Measurements from ENCODE around the gene KREMEN2. TPM values are rescaled to one million over a fixed set of nuclear protein-coding genes. Genes with fewer than 3 reads are reported as not detected.
A peak's percentile ranks its signal among the peaks of the same experiment; 100 is the strongest.

Gene KREMEN2
- total and polyA plus RNA-seq, 9 of the 15 experiments (the other 6 are each of a cell fraction or from before 2014, with no cell fraction given), result 0.04 to 7.7 (median 1.5) TPM; not detected in 1

DNA sequence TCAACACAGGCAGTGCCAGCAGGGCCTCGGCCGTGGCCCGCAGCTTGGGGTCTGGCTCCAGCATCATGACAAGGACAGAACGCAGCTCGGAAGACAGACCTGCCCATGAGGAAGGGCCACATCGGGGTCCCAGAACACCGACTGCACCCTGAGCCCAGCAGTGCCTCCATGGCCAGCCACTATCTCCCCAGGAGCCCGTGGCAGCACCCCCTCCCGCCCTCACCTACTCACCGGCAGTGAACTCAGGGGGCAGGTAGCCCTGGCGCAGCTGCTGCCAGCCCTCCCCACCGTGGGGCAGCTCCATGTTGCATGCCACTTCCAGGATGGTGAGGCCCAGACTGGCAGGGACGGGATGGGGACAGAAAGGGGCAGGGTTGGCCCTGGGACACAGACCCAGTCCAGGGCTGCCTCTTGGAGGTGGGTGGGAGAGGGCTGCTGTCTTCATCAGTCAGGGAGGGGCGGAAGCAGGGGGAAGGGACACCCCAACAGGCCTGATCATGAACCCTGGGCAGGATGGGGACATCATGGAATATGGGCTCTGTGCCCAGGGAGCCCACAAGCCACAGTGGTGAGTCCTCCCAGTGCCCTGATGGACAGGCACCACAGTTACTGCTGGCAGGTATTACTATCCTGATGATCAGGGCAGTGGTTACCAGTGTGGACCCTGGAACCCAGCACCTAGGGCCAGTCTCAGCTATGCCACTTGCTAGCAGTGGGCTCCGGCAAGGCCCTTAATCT, 10.4 kb downstream of the KREMEN2 start:
- WGBS (ENCODE audit: insufficient coverage, low coverage, missing lambda C conversion rate), result 94% methylated on average over 15 of the region's 15 CpGs
- DNase-seq (ENCODE audit: extremely low read depth in 1 of 4, low spot score in 3 of 4), result no peak
- no peak for ATAC-seq
- no peak overlapping the region for H3K27ac ChIP-seq (ENCODE audit: extremely low read depth, low read depth, low read length)
- in situ Hi-C loops (cut with MboI), result no loop called here
- no peak overlapping the region for H3K4me3 ChIP-seq
- peak overlapping the region in 1 of 2 experiments; percentile 81; a peak in 2 of 4 replicates for H3K9ac ChIP-seq (ENCODE audit: insufficient read depth in 1 of 2, low read depth in 2 of 2, low read length in 2 of 2)
- no peaks in the 10 kb centered on the region for H3K9me3 ChIP-seq (replicated peaks; ENCODE audit: control insufficient read depth, insufficient read depth, low read depth, low read length)
- intact Hi-C loops (cut with micrococcal nuclease), result no loop called here
- peaks cover 3% of the 10 kb centered on the region for H3K9me1 ChIP-seq (ENCODE audit: control insufficient read depth, insufficient read depth, low read length)
- H4K20me1 ChIP-seq (replicated peaks; ENCODE audit: control insufficient read depth, insufficient read depth, low read length), result peaks cover 25% of the 10 kb centered on the region
- peaks cover 9 to 92% of the 10 kb centered on the region in 2 experiments; a peak in 4 of 5 replicates for H3K4me1 ChIP-seq (replicated peaks in 1 of 2; ENCODE audit: control insufficient read depth in 2 of 2, insufficient read depth in 2 of 2, low read length in 2 of 2)
- peaks cover 51% of the 10 kb centered on the region for H3K79me2 ChIP-seq (ENCODE audit: control insufficient read depth, insufficient read depth, low read length)
- ChIA-PET CTCF (ENCODE audit: low intra/inter-chr PET ratio) (no interaction called here), POLR2A (interaction anchor here (0.6 to 1.8 kb wide), 6 partner anchors 9 to 170 kb away, joined by 3 to 8 read pairs (median 4); no protein-coding TSS in a partner anchor)
- no peak overlapping the region for H3K4me2 ChIP-seq (ENCODE audit: insufficient read depth, low read length)
- H2AFZ ChIP-seq (ENCODE audit: low read depth, low read length), result no peak overlapping the region
- H3K27me3 ChIP-seq (ENCODE audit: control insufficient read depth in 2 of 2, insufficient read depth in 2 of 2, low read length in 2 of 2), result no peaks in the 10 kb centered on the region
- no peak for FAIRE-seq
- H3K36me3 ChIP-seq (ENCODE audit: control insufficient read depth, insufficient read depth, low read length), result peaks cover 84% of the 10 kb centered on the region; the same call in 2 of the 3 replicates
- BruUV-seq (replicated peaks), result no TSS peak
- TF ChIP-seq POLR2A (conservative IDR thresholded peaks at IDR 0.05) (peak; percentile 57), SP1 (CRISPR knock-in tag; IDR thresholded peaks at IDR 0.05) (no peak), ZNF507 (tag; conservative IDR thresholded peaks at IDR 0.05) (no peak), SIRT6 (IDR thresholded peaks at IDR 0.05; ENCODE audit: low read depth, low read length) (peak; percentile 78), ZNF24 (IDR thresholded peaks at IDR 0.05) (no peak), TCF7 (IDR thresholded peaks at IDR 0.05; ENCODE audit: borderline replicate concordance) (no peak), POLR2G (IDR thresholded peaks at IDR 0.05; ENCODE audit: low read depth, low read length) (peak; percentile 71), C11orf30 (IDR thresholded peaks at IDR 0.05; ENCODE audit: low read depth) (no peak), SUPT5H (IDR thresholded peaks at IDR 0.05) (peak; percentile 42), ATF1 (CRISPR knock-in tag; IDR thresholded peaks at IDR 0.05) (no peak), ATF1 (tag; IDR thresholded peaks at IDR 0.05) (no peak), ERF (CRISPR knock-in tag; IDR thresholded peaks at IDR 0.05) (no peak)
- TF ChIP-seq, protein P1, sequence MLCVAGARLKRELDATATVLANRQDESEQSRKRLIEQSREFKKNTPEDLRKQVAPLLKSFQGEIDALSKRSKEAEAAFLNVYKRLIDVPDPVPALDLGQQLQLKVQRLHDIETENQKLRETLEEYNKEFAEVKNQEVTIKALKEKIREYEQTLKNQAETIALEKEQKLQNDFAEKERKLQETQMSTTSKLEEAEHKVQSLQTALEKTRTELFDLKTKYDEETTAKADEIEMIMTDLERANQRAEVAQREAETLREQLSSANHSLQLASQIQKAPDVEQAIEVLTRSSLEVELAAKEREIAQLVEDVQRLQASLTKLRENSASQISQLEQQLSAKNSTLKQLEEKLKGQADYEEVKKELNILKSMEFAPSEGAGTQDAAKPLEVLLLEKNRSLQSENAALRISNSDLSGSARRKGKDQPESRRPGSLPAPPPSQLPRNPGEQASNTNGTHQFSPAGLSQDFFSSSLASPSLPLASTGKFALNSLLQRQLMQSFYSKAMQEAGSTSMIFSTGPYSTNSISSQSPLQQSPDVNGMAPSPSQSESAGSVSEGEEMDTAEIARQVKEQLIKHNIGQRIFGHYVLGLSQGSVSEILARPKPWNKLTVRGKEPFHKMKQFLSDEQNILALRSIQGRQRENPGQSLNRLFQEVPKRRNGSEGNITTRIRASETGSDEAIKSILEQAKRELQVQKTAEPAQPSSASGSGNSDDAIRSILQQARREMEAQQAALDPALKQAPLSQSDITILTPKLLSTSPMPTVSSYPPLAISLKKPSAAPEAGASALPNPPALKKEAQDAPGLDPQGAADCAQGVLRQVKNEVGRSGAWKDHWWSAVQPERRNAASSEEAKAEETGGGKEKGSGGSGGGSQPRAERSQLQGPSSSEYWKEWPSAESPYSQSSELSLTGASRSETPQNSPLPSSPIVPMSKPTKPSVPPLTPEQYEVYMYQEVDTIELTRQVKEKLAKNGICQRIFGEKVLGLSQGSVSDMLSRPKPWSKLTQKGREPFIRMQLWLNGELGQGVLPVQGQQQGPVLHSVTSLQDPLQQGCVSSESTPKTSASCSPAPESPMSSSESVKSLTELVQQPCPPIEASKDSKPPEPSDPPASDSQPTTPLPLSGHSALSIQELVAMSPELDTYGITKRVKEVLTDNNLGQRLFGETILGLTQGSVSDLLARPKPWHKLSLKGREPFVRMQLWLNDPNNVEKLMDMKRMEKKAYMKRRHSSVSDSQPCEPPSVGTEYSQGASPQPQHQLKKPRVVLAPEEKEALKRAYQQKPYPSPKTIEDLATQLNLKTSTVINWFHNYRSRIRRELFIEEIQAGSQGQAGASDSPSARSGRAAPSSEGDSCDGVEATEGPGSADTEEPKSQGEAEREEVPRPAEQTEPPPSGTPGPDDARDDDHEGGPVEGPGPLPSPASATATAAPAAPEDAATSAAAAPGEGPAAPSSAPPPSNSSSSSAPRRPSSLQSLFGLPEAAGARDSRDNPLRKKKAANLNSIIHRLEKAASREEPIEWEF (CRISPR knock-in tag; IDR thresholded peaks at IDR 0.05), result no peak
- TF ChIP-seq, protein P2, sequence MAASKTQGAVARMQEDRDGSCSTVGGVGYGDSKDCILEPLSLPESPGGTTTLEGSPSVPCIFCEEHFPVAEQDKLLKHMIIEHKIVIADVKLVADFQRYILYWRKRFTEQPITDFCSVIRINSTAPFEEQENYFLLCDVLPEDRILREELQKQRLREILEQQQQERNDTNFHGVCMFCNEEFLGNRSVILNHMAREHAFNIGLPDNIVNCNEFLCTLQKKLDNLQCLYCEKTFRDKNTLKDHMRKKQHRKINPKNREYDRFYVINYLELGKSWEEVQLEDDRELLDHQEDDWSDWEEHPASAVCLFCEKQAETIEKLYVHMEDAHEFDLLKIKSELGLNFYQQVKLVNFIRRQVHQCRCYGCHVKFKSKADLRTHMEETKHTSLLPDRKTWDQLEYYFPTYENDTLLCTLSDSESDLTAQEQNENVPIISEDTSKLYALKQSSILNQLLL (CRISPR knock-in tag; IDR thresholded peaks at IDR 0.05; ENCODE audit: borderline replicate concordance), result no peak
- TF ChIP-seq, protein P3, sequence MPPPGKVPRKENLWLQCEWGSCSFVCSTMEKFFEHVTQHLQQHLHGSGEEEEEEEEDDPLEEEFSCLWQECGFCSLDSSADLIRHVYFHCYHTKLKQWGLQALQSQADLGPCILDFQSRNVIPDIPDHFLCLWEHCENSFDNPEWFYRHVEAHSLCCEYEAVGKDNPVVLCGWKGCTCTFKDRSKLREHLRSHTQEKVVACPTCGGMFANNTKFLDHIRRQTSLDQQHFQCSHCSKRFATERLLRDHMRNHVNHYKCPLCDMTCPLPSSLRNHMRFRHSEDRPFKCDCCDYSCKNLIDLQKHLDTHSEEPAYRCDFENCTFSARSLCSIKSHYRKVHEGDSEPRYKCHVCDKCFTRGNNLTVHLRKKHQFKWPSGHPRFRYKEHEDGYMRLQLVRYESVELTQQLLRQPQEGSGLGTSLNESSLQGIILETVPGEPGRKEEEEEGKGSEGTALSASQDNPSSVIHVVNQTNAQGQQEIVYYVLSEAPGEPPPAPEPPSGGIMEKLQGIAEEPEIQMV (tag; conservative IDR thresholded peaks at IDR 0.05; ENCODE audit: low read depth), result no peak

Measured in K562 (cell line).